ENCODE results near the gene PRH1. TPM values are rescaled to one million over a fixed set of nuclear protein-coding genes. Genes with fewer than 3 reads are reported as not detected.

PRH1 gene
- total RNA-seq (17.5 and 19.0 TPM in 2 replicates), polyA plus RNA-seq (12.3 and 25.4 TPM in 2 replicates)

DNA sequence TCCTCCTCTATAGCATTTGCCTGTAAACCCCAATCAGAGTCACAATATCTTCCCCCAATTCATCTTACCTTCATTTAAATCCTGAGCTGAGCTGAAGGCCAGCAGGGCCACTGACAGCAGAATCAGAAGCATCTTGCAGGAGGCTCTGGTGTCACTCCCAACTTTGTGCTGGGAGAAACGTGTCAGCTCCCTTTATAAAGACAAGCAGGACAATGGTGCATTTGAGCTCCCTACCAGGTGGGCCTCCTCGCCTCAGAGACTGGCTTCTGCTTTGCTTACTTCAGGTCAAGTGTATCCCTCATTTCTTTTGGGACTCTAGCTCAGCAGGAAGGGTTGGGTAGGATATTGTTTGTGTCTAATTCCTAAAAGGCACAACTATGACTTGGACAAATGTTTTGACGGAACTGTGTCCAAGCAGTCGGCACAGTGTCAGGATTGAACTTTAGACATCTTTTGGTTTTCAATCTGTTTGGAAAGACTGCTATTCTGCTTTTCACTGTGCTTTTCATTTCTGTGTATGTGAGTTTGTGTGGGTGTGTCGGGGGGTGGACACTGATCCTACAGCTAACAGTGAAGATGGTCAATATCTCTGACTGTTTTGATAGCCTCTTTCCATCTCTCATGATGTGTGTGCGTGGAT is at the start of gene PRH1:
Gene PRH1, minus strand, starts transcription at position 170 of the 640 bp plus-strand sequence. Its CDS starts 38 bp downstream, at position 132.
- no peaks in the 10 kb centered on the region for H3K4me1 ChIP-seq (ENCODE audit: insufficient read depth)
- no peaks in the 10 kb centered on the region for H3K27me3 ChIP-seq
- no peak within 1 kb of the TSS for H3K4me2 ChIP-seq
- H2AFZ ChIP-seq, result no peak within 1 kb of the TSS
- no peaks in the 10 kb centered on the region for H3K79me2 ChIP-seq
- 90% methylated on average over 6 of the region's 6 CpGs for WGBS (ENCODE audit: low lambda C conversion rate, missing lambda C conversion rate)
- no peaks in the 10 kb centered on the region for H3K9me3 ChIP-seq (ENCODE audit: low read depth)
- no peak within 1 kb of the TSS for H3K4me3 ChIP-seq
- H4K20me1 ChIP-seq (ENCODE audit: insufficient read depth, poor library complexity, severe bottlenecking), result no peaks in the 10 kb centered on the region
- no peak within 1 kb of the TSS for H3K27ac ChIP-seq
- TF ChIP-seq EZH2 (IDR thresholded peaks at IDR 0.05; ENCODE audit: borderline replicate concordance), result no peak
- TF ChIP-seq, protein P1, sequence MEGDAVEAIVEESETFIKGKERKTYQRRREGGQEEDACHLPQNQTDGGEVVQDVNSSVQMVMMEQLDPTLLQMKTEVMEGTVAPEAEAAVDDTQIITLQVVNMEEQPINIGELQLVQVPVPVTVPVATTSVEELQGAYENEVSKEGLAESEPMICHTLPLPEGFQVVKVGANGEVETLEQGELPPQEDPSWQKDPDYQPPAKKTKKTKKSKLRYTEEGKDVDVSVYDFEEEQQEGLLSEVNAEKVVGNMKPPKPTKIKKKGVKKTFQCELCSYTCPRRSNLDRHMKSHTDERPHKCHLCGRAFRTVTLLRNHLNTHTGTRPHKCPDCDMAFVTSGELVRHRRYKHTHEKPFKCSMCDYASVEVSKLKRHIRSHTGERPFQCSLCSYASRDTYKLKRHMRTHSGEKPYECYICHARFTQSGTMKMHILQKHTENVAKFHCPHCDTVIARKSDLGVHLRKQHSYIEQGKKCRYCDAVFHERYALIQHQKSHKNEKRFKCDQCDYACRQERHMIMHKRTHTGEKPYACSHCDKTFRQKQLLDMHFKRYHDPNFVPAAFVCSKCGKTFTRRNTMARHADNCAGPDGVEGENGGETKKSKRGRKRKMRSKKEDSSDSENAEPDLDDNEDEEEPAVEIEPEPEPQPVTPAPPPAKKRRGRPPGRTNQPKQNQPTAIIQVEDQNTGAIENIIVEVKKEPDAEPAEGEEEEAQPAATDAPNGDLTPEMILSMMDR (IDR thresholded peaks at IDR 0.05; ENCODE audit: poor library complexity), result no peak
- no peak for TF ChIP-seq EZH2phosphoT487 (IDR thresholded peaks at IDR 0.05; ENCODE audit: low read depth, severe bottlenecking, unreplicated experiment)
- no peaks in the 10 kb centered on the region for H3K36me3 ChIP-seq (replicated peaks; ENCODE audit: insufficient read depth, low read depth)
- no peaks in the 10 kb centered on the region for H3K9me2 ChIP-seq (replicated peaks; ENCODE audit: insufficient read depth)
- DNase-seq (ENCODE audit: low spot score), result no peak

DNA sequence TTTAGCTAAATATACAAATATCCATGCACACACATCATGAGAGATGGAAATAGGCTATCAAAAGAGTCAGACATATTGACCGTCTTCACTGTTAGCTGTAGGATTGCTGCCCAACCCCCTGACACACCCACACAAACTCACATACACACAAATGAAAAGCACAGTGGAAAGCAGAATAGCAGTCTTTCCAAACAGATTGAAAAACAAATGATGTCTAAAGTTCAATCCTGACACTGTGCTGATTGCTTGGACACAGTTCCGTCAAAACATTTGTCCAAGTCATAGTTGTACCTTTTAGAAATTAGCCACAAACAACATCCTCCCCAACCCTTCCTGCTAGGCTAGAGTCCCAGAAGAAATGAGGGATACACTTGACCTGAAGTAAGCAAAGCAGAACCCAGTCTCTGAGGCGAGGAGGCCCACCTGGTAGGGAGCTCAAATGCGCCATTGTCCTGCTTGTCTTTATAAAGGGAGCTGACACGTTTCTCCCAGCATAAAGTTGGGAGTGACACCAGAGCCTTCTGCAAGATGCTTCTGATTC is 44.8 kb upstream of the PRH1 start, which contains the start of gene PRH2:
Gene PRH2, plus strand, starts transcription at position 491 of the 541 bp plus-strand sequence. Its CDS starts 38 bp downstream, at position 529.
- Histone ChIP-seq H3K27me3 (no peaks in the 10 kb centered on the region), H3K9me3 (ENCODE audit: low read depth) (no peaks in the 10 kb centered on the region), H3K36me3 (replicated peaks; ENCODE audit: insufficient read depth, low read depth) (no peaks in the 10 kb centered on the region), H2AFZ (no peak within 1 kb of the TSS), H4K20me1 (ENCODE audit: insufficient read depth, poor library complexity, severe bottlenecking) (no peaks in the 10 kb centered on the region), H3K4me2 (no peak within 1 kb of the TSS), H3K4me1 (ENCODE audit: insufficient read depth) (no peaks in the 10 kb centered on the region), H3K27ac (no peak within 1 kb of the TSS), H3K4me3 (no peak within 1 kb of the TSS), H3K9me2 (replicated peaks; ENCODE audit: insufficient read depth) (no peaks in the 10 kb centered on the region), H3K79me2 (no peaks in the 10 kb centered on the region)
- TF ChIP-seq, protein P1 (IDR thresholded peaks at IDR 0.05; ENCODE audit: poor library complexity), result no peak
- TF ChIP-seq EZH2phosphoT487 (IDR thresholded peaks at IDR 0.05; ENCODE audit: low read depth, severe bottlenecking, unreplicated experiment), result no peak
- no peak for TF ChIP-seq EZH2 (IDR thresholded peaks at IDR 0.05; ENCODE audit: borderline replicate concordance)
- no peak for DNase-seq (ENCODE audit: low spot score)
- 91% methylated on average over 5 of the region's 5 CpGs for WGBS (ENCODE audit: low lambda C conversion rate, missing lambda C conversion rate)

DNA sequence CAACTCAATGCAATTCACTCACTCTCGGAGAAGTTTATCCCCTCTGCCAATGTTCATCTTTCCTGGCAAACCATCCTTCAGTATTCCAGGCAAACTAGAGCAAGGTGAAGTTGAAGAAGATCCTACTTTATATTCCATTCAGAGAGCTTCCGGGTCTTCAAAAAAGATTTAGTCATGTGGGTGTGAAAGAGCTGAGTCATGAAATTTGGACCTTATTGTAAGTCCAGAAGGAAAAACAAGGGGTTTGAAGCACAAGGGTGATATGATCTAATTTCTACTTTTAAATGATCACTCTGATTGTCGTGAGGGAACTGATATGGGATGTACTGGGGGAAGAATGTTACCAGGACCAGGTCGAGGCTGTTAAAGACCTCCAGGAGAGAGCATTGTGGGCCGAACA is 42.2 kb upstream of the PRH1 start:
- Histone ChIP-seq H3K4me3 (no peak overlapping the region), H3K79me2 (no peaks in the 10 kb centered on the region), H3K27ac (no peak overlapping the region), H3K4me2 (no peak overlapping the region), H4K20me1 (ENCODE audit: insufficient read depth, poor library complexity, severe bottlenecking) (no peaks in the 10 kb centered on the region), H3K9me3 (ENCODE audit: low read depth) (no peaks in the 10 kb centered on the region), H3K9me2 (replicated peaks; ENCODE audit: insufficient read depth) (no peaks in the 10 kb centered on the region), H3K36me3 (replicated peaks; ENCODE audit: insufficient read depth, low read depth) (no peaks in the 10 kb centered on the region), H3K4me1 (ENCODE audit: insufficient read depth) (no peaks in the 10 kb centered on the region), H2AFZ (no peak overlapping the region), H3K27me3 (no peaks in the 10 kb centered on the region)
- 84% methylated on average over 5 of the region's 5 CpGs for WGBS (ENCODE audit: low lambda C conversion rate, missing lambda C conversion rate)
- TF ChIP-seq, protein P1 (IDR thresholded peaks at IDR 0.05; ENCODE audit: poor library complexity), result no peak
- TF ChIP-seq EZH2phosphoT487 (IDR thresholded peaks at IDR 0.05; ENCODE audit: low read depth, severe bottlenecking, unreplicated experiment) (no peak), EZH2 (IDR thresholded peaks at IDR 0.05; ENCODE audit: borderline replicate concordance) (no peak)
- DNase-seq (ENCODE audit: low spot score), result no peak

Measured in hepatocyte (in vitro differentiated cells).